Measurements from ENCODE around the gene ANTXR2.

ANTXR2 gene

DNA sequence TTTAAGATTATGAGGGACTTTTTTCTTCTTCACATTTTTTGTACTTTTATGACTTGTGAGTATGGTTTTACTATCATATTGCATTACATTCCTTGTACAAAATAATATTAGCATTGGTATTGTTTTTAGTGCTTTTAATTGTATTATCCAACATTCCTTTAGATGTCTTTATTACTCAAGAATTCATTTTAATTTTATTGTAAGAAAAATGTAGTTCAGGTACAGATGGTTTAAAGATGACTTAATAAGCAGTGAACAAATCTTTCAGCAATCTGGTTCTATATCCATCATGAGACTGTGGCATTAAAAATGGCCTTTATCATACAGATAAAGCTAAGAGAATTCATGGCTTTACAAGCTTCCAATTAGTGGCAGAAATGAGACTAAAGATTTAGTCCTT lies 191.6 kb downstream of the ANTXR2 start:
- no peak for DNase-seq (ENCODE audit: insufficient read length, low spot score)
- FAIRE-seq = no peak

DNA sequence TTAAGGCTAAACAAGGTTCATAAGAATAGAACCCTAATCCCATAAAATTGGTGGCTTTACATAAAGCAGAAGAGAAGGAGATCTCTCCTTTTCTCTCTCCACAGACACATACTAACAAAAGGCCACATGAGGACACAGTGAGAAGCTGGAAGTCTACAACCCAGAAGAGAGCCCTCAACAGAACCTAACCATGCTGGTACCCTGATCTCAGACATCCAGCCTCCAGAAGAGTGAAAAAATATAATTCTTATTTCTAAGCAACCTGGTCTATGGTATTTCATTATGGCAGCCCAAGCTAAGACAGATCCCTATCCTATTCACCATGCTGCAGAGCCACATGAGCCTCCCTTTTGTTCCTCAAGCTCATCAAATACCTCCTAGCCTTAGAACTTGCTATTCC lies 195.5 kb downstream of the ANTXR2 start:
- no peak for DNase-seq (ENCODE audit: insufficient read length, low spot score)
- FAIRE-seq = no peak

DNA sequence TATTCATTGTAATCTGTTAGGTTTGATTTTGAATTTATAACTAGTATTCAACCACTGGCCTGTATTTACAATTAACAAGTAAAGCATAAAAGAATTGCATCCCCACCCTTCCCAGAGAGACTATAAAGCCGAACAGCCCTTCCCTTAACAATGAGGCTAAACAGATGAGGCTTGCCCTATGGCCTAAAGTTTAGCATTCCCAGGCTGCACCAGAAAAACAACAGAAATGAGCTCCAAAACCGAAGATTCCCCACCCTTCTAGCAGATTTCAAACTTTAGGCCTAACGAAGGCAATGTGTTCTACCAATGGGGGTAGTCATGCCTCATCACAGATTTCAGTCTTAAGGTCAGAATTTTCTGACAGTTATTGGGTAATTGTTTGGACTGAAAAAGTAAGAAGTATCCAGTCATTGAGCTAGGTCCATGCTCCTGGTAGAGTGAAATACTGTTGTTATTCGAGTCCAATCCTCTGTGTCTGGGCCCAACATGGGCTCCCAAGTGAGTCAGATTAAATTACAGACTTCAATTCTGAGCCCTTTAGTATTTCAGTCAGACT lies 197.6 kb downstream of the ANTXR2 start:
- FAIRE-seq (no peak), DNase-seq (ENCODE audit: insufficient read length, low spot score) (no peak)

DNA sequence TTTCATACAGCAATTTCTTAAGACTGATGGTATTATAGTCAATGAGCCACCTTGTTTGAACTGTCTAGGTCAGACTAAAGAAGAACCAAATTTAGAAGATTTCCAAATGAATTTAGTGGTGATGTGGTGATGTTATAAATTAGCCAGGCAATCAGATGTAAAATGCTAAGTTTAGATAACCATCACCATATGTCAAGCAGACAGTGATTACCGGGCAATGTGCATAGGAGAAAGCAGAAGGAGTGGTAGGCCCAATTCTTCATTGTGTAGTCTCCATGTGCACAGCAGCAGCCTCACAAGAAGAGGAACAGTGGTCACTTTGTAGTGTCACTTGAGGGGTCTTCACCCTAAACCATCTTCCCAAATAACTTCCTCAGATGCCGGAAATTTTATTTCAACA lies 198.8 kb downstream of the ANTXR2 start:
- DNase-seq (ENCODE audit: insufficient read length, low spot score) = no peak
- FAIRE-seq = no peak

DNA sequence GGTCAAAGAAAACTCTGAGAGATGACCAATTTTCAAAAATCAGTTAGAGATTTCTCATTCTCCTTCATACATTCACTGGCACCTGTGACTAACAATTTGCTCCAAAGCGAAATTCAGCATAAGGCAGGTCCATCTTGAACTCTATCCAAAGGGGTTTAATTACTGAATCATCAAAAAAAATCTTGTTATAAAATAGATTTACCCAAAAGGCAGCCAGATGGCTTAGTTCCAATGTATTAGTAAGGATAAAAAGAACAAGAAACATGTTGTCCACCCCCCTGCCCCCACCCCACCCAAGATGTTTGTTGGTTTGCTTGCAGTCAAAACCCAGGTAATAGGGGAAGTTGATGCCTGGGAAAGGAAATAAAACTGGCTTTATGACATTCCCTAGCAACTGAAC lies 200.3 kb downstream of the ANTXR2 start:
- no peak for DNase-seq (ENCODE audit: insufficient read length, low spot score)
- no peak for FAIRE-seq

DNA sequence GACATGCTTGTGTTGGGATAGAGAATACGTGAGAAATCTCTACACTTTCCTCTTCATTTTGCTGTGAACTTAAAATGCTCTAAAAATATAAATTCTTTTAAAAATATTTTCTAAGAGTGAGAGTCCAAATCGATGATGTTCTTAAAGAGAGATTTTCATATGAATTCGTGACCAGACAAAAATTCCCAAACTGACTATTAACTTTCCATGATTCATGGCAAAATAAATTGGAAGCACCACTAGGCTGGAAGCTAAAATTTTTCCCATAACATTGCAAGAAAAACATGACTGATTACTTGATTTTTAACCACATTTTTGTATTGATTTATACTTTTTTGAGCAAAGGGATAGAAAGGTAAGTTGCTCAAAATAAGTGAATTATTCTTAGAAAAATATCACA lies 201.1 kb downstream of the ANTXR2 start:
- FAIRE-seq (no peak), DNase-seq (ENCODE audit: insufficient read length, low spot score) (no peak)

DNA sequence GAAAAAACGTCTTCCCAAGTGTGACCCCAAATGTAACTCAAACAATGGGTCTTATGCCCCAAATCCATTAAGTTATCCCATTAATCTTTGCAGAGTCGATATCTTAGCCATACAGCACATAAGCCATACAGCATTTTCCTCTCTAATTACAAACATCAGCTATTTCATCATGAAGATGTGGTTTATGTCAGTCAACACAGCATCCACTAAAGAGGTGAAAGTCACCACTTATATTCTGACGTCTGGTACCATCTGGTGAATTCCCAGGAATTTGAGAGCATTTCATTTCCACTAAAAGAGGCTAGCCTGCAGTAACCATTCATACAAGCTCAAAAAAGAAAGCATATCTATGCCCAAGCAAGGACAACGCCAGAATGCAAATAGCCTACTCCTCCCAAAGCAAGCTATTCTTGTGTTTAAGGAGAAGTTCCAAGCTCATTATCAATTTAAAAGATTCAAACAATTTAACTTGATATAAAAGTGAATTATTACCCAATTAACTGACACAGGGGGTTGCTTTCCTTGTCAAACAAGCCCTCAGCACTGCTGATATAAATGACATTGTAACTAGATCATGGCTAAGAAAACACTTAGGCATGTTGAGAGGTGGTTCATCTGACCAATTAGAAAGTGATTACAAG lies 203.3 kb downstream of the ANTXR2 start:
- no peak for FAIRE-seq
- no peak for DNase-seq (ENCODE audit: insufficient read length, low spot score)

DNA sequence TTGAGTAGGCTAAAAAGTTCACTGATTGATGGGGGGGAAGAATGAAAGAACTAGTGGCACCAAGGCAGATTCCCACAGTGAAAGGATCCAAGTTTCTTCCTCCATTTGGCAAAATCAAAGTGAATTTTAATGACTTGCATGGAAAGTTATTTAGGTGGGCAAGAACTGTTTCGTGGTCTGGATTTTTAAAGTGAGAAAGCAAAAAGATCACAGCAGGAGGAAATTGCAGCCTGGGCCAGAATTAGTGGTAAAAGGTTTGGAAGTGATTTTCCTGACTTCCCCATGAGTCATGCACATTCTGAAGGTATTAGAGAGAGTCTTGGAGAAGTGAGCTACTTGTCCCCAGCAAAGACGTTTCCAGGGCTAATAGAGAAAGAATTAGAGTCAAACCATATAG lies 207.8 kb downstream of the ANTXR2 start:
- DNase-seq (ENCODE audit: insufficient read length, low spot score) (no peak), FAIRE-seq (no peak)

DNA sequence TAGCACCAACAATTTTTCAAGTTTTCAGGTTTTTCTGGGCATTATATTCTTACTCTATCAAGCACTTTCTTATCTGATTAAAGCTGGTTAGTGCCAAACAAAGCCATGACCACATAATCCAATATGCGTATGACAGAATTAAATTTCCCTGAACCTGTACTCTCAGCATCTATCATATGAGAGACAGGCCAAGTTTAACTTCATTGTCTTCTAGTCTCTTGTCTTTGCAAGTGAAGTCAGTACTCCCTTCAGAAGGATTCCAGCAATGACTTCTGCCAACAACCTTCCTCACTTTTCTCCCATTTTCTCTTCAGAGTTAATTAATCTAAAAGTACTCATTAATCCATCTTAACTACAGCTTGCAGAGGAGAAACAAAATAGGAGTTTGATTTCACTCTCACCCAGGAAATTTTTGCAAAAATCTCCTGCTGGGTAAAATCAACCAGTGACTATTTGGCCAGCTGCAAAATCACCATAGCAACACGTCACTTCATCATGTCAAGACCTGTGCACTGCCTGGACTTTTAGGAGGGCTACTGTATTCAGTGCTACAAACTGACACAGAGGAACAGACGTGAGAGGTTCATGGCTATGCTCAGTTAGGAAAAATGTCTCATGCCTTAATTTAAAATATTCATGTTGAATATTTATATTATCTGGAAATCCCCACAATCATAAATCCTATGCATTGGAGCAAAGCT lies 208.4 kb downstream of the ANTXR2 start:
- FAIRE-seq (no peak), DNase-seq (ENCODE audit: insufficient read length, low spot score) (no peak)

DNA sequence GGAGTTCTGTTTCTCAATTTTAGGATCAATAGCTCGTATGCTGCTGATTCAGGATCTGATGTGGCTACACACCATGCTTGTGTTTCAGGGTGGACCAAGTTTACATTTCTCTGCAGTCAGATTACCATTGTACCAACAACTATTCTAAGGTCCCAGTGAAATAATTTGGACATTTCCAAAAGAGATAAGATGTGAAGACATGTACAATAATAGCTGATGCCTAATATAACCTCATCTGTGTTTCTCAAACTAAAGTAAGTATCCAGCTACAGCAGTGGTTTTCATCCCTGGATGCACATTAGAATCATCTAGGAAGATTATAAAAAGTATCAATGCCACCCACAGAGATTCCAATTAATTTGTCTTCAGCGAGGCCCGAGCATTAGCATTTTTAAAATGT lies 209.7 kb downstream of the ANTXR2 start:
- no peak for DNase-seq (ENCODE audit: insufficient read length, low spot score)
- FAIRE-seq = no peak

DNA sequence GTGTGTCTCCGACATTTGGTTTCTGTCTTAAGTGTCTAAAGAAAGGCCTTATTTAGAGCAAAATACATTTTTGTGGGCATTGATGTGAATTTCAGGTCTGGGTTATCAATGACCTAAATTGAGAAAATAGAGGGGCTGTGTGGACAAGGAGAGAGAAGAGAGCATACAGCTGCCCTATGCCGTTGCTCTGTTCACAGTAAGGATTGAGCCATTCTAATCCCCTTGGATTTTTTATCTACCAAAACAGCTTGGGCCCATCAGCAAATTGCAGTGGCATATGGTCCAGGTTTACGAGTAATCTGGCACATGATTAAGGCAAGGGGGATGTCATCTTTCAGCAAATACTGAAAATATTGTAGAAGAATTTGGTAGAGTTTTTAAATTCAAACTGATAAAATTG lies 210.2 kb downstream of the ANTXR2 start:
- no peak for DNase-seq (ENCODE audit: insufficient read length, low spot score)
- FAIRE-seq = no peak

DNA sequence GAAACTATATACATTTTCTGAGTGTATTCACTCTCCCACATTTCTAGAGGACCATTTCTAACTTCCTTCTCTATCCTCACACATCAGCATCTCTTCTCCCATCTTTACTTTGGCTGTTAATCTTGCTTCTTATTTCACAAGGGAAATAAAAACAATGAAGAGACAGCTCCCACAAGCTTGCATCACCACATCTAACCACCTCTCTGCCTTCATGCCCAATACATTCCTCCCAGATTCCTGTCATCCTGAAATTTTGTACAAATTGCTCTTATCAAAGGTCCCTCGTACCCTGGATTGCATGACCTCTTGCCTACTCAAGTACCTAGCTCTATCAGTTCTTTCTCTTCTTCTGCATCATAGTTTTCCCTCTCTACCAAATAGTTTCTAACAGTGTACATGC lies 215.2 kb downstream of the ANTXR2 start:
- DNase-seq (ENCODE audit: insufficient read length, low spot score) (no peak), FAIRE-seq (no peak)

DNA sequence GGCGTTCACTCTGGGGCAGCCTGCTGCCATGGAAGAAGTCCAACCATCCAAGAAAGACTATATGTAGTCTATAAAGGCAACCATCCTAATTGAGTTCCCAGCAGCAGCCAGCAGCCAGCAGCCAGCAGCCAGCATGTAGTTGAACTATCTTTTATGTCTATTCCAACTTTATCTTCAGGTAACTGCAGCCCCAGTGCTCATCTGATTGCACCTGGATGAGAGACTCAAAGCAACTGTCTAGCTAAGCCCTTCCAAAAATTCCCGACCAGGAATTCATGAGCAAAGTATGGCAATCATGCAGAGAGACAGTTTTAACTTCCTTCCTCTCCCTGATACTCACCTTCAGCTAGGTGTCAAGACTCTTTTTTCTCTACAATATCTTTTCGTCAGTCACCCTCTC lies 216.8 kb downstream of the ANTXR2 start:
- DNase-seq (ENCODE audit: insufficient read length, low spot score) (no peak), FAIRE-seq (no peak)

DNA sequence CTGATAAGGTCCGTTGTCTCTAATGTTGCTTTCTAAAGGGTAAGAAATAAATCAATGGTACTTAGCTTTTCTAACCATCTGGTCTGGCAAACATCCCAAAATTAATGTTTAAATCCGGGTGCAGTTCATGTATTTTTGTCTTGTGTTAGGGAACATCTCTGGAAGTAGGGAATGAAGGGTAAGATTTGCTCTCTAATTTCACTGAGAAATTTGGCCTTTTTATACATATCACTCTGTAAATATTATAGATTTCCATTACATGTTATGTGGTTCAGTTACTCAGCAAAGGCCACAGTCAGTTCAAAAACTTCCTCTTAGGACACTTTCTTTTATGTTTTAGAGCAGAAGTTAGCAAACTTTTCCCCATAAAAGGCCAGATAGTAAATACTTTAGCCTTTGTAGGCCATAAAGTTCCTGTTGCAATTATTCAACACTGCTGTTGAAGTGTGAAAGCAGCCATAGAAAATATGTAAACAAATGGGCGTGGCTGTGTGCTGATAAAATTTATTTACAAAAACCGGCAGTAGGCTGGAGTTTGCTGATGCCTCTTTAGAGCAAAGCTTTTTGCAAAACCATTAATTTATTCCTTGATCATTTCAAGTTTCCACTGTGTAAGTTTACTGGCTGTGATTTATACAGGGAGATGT lies 218.1 kb downstream of the ANTXR2 start:
- FAIRE-seq (no peak), DNase-seq (ENCODE audit: insufficient read length, low spot score) (no peak)

DNA sequence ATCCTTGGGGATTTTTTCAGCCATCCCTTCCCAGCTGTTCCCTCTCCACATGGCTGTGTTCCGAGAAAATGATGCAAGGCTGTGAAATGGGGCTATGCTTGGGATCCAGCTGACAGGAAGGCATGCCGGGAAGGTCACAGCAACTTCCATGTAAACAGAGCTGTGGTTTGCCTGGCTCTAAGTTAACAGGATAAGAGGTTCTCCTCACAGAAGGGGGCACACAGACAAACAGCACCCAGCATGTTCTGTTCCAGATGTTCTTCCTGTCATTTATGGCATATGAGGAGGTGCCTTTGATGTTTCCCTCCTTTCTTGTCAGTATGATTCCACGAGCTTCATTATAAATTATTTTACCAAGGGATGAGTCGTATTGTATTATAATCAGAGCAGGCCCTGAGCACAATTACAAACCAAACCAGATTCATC lies 220.7 kb downstream of the ANTXR2 start:
- DNase-seq (ENCODE audit: insufficient read length, low spot score) = no peak

DNA sequence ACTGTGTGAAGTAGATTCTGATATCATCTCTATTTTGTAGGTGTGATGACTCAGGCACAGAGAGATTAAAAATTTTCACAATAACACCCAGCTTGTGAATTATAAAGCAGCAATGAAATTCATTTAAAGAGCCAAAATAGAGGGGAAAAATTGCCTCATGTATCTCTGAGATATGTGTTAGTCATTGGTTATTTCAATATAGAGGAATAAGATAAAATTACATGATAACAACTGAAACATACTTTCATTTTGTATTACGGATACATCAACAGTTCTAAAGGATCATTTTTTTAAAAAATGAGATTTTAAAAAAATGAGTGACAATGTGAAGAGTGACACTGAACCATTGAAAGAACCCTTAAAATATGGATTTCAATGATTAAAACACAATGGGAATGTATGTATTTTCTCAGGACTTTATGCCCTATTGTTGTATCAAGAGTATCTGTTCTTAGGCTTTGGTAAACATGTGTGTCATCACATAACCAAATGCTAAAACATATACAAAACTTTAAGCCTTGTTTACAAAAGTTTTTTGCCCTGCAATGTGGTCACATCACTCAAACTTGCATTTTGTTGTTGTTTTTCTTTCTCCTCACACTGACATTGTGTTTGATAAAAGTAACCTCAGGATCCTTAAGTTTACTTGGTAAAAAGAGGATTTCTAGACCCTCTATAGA lies 221.3 kb downstream of the ANTXR2 start:
- FAIRE-seq (no peak), DNase-seq (ENCODE audit: insufficient read length, low spot score) (no peak)

More for the DNA sequence above, 220.7 kb downstream of the ANTXR2 start:
- FAIRE-seq = no peak
